SK-N-MC (cell line): ENCODE data around the gene HS6ST1.

Source experiments
- EZH2 ChIP-seq: fragments of 200-600 bp; sonication (generic); IDR thresholded peaks from one replicate; pipeline ENCODE4 v1.6.1; 2017; ENCODE audit warnings: antibody characterized with exemption
- POLR2AphosphoS5 ChIP-seq: IDR thresholded peaks from 2 replicates; pipeline ENCODE4 v1.6.1; 2012; ENCODE audit warnings: mild to moderate bottlenecking, low read depth, low read length, borderline replicate concordance

- TF ChIP-seq POLR2AphosphoS5 (no peak), EZH2 (no peak)
Measured at GRCh38 chr2:128312411-128312810, 6.3 kb downstream of the HS6ST1 start.
